ENCODE data around the gene SLC25A48.

The SLC25A48 gene

DNA sequence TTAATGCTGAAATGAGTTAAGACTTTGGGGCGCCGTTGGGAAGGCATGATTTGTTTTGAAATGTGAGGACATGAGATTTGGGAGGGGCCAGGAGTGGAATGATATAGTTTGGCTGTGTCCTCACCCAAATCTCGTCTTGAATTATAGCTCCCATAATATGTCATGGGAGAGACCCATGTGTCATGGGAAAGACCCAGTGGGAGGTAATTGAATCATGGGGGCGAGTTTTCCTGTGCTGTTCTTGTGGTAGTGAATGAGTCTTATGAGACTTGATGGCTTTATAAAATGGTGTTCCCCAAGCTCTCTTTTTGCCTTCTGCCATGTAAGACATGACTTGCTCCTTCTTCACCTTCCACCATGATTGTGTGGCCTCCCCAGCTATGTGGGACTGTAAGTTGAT is 5.1 kb downstream of the SLC25A48 start:
- no peak for DNase-seq (ENCODE audit: low read depth, low spot score)
- H3K4me3 ChIP-seq (ENCODE audit: low read depth, low read length), result no peak overlapping the region
- ChIA-PET CTCF (interaction anchor here (1.3 to 2.3 kb wide), 5 partner anchors 9 to 374 kb away, joined by 4 to 13 read pairs (median 5); no protein-coding TSS in a partner anchor), POLR2A (no interaction called here)
- TF ChIP-seq, protein P1, sequence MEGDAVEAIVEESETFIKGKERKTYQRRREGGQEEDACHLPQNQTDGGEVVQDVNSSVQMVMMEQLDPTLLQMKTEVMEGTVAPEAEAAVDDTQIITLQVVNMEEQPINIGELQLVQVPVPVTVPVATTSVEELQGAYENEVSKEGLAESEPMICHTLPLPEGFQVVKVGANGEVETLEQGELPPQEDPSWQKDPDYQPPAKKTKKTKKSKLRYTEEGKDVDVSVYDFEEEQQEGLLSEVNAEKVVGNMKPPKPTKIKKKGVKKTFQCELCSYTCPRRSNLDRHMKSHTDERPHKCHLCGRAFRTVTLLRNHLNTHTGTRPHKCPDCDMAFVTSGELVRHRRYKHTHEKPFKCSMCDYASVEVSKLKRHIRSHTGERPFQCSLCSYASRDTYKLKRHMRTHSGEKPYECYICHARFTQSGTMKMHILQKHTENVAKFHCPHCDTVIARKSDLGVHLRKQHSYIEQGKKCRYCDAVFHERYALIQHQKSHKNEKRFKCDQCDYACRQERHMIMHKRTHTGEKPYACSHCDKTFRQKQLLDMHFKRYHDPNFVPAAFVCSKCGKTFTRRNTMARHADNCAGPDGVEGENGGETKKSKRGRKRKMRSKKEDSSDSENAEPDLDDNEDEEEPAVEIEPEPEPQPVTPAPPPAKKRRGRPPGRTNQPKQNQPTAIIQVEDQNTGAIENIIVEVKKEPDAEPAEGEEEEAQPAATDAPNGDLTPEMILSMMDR (IDR thresholded peaks at IDR 0.05; ENCODE audit: insufficient read depth, low read length, missing control alignments), result no peak

DNA sequence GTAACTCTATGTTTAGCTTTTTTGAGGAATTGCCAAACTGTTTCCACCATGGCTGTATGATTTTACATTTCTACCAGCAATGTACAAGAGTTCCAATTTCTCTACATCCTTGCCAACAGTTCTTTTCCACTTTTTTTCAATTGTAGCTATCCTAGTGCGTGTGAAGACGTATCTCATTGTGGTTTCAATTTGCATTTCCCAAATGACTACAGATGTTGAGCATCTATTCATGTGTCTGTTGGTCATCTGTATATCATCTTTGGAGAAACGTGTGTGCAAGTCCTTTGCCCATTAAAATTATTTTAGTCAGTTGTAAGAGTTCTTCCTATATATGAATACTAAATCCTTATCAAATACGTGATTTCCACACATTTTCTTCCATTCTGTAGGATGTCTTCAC is 6.5 kb downstream of the SLC25A48 start:
- DNase-seq (ENCODE audit: low read depth, low spot score), result no peak
- no peak overlapping the region for H3K4me3 ChIP-seq (ENCODE audit: low read depth, low read length)
- TF ChIP-seq, protein P1 (IDR thresholded peaks at IDR 0.05; ENCODE audit: insufficient read depth, low read length, missing control alignments), result no peak
- POLR2A ChIA-PET, result no interaction called here
- CTCF ChIA-PET, result interaction anchor here (2.0 to 2.3 kb wide), 2 partner anchors 10 to 280 kb away, joined by 4 to 13 read pairs; no protein-coding TSS in a partner anchor

DNA sequence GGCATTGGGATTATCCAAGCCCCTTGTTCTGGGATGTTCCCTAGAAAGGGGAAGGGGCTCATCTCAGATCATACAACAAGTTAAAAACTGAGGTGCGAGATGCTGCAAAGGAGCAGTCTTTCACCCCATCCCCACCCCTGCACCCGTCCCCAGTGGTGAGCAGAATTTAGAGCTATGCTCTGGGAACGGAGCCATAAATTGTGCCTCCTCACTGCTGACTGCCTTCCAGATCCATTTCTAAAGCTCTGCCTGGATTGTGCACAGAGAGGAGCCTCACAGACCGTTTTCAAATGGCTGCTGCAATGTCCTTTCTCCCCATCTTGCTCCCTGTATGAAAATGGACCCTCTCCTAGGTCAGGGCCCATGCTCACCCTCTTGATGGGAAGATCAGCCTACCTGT is 8.3 kb downstream of the SLC25A48 start:
- ChIA-PET POLR2A (no interaction called here), CTCF (interaction anchor here (1.0 to 1.6 kb wide), 3 partner anchors 8 to 282 kb away, joined by 3 to 5 read pairs (median 5); partner anchors contain the start of gene SLC25A48)
- DNase-seq (ENCODE audit: low read depth, low spot score), result no peak
- TF ChIP-seq, protein P1 (IDR thresholded peaks at IDR 0.05; ENCODE audit: insufficient read depth, low read length, missing control alignments), result no peak
- no peak overlapping the region for H3K4me3 ChIP-seq (ENCODE audit: low read depth, low read length)

DNA sequence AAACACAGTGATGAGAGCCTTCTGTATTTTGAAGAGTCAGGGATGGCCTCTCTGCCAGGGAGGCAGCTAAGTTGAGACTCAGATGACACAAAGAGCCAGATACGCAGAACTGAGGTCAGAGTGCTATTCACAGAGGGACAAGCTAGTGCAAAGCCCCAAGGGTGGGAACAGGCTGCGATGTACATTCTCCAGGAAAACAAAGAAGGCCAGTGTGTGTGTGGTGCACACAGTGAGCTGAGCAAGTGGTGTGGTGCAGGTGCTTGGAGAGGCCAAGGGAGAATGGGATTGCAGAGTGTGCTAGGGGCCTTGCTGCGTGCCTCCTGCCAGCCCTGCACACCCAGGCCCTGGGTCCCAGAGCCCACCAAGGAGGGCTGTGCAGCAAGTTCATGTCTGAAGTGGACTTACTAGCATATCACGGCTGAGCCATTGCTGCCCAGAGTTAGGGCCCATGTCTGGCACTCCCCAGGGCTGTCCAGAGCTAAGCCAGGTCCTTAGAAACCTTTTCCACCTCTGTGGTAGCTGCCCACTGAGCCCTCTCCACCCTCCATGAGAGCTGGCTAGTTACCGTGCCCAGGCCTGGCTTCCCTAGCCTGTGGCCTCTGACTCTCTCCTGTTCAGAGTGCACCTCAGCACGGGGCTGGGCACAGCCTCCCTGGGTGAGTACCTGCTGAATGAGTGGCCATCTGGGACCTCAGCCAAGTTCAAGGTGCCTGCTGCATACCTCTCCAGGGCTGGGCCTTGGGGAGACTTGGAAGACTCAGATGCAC is 9.3 kb downstream of the SLC25A48 start:
- TF ChIP-seq, protein P1 (IDR thresholded peaks at IDR 0.05; ENCODE audit: insufficient read depth, low read length, missing control alignments), result no peak
- H3K4me3 ChIP-seq (ENCODE audit: low read depth, low read length), result no peak overlapping the region
- DNase-seq (ENCODE audit: low read depth, low spot score), result no peak
- ChIA-PET CTCF (interaction anchor here (1.0 to 1.6 kb wide), 2 partner anchors 9 to 283 kb away, joined by 3 to 5 read pairs; partner anchors contain the start of gene SLC25A48), POLR2A (no interaction called here)

DNA sequence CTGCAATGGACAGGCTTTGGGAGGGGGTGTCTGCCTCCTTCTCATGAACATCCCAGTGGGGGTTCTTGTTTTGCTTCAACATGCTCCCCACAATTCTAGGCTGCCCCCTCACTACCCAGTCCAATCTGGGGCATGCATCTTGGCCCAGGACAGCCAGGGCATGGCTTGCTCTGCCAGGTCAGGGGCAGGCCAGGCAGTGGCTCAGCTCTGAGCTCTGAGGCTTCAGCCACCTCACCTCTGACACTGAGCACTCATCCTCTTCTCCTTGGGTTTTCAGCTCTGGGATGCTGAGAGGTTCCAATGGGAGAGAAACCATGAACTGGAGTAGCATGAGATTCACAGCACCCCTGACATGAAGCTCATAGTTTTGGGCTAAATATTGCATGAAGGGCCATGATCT is 11.8 kb downstream of the SLC25A48 start:
- H3K4me3 ChIP-seq (ENCODE audit: low read depth, low read length), result no peak overlapping the region
- TF ChIP-seq, protein P1 (IDR thresholded peaks at IDR 0.05; ENCODE audit: insufficient read depth, low read length, missing control alignments), result no peak
- POLR2A ChIA-PET, result no interaction called here
- no peak for DNase-seq (ENCODE audit: low read depth, low spot score)
- CTCF ChIA-PET, result interaction anchor here (1.4 kb wide), 1 partner anchor 285 kb away, joined by 4 read pairs; no protein-coding TSS in a partner anchor

DNA sequence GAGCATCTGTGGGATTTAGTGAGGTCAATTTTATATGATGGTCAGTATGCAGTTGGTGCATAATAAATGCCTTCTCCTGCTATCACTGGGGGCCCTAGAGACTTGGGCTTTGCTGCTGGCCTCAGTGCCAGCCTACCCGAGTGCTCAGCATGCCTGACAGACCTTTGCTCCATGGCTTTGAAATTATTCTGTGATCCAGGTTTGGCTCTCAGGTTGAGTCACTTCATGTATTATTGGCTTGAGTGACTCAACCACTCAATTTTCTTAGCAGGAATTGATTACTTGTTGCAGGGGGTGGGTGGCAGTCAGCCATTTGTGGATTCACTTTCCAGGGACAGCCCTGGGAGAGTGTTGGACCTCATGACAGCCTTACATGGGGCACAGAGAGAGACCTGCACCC is 13.5 kb downstream of the SLC25A48 start:
- ChIA-PET POLR2A (no interaction called here), CTCF (no interaction called here)
- no peak overlapping the region for H3K4me3 ChIP-seq (ENCODE audit: low read depth, low read length)
- TF ChIP-seq, protein P1 (IDR thresholded peaks at IDR 0.05; ENCODE audit: insufficient read depth, low read length, missing control alignments), result no peak
- no peak for DNase-seq (ENCODE audit: low read depth, low spot score)

Data from AG04449 (cell line).